Mammary epithelial cell (primary cell): Measurements from ENCODE around the gene PABPN1.

Experiments
- CTCF ChIP-seq, 2 donors: IDR thresholded peaks in 1 of 2; conservative IDR thresholded peaks in 1 of 2; 2 replicates each; pipeline ENCODE4 v1.5.1; 2011 to 2012; ENCODE audit warnings: inconsistent platforms in 2 of 2, low read length in 2 of 2, mild to moderate bottlenecking in 2 of 2, control low read depth in 1 of 2, low read depth in 1 of 2; ENCODE audit not compliant: insufficient read depth in 1 of 2; ENCODE audit errors: extremely low read depth in 1 of 2
- EZH2 ChIP-seq: IDR thresholded peaks from 2 replicates; pipeline ENCODE4 v1.6.1; 2012; ENCODE audit warnings: low read length, inconsistent platforms, borderline replicate concordance

GRCh38 chr14:23277189-23277588, 44.1 kb upstream of the PABPN1 start:
- TF ChIP-seq CTCF (conservative IDR thresholded peaks at IDR 0.05 in 1 of 2, IDR thresholded peaks at IDR 0.05 in 1 of 2; ENCODE audit: extremely low read depth in 1 of 2, insufficient read depth in 1 of 2, low read depth in 1 of 2, low read length in 2 of 2) (no peak), EZH2 (no peak)
